ENCODE results near the gene PRR14L. TPM values are rescaled to one million over a fixed set of nuclear protein-coding genes. Genes with fewer than 3 reads are reported as not detected.
A peak's percentile ranks its signal among the peaks of the same experiment; 100 is the strongest.

The PRR14L gene
- total RNA-seq, 1 donor from 2014 or later: 68.9 TPM

DNA sequence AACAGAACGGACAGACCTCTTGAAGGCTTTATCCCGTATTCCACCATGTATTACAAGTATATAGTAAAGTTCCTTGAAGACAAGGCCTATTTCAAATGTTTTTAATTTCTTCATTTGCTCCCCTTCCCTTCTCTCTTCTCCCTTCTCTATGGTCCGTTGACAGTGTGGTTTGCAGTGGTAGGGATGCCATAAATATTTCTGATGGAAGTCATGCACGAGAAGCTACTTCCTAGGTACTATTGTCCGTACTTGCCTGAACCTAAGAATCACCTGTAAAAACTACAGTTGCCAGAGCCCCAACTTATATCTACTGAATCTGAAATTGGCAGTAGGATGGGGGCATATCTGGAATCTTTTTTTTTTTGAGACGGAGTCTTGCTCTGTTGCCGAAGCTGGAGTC is 90.7 kb downstream of the PRR14L start:
- peaks cover 20% of the 10 kb centered on the region for H3K4me1 Mint-ChIP-seq (ENCODE audit: unreplicated experiment)
- no peaks in the 10 kb centered on the region for H3K9me3 Mint-ChIP-seq
- H3K27me3 Mint-ChIP-seq: no peaks in the 10 kb centered on the region
- no peaks in the 10 kb centered on the region for H3K36me3 Mint-ChIP-seq
- DNase-seq (ENCODE audit: extremely low spot score, unreplicated experiment): no peak
- no peak overlapping the region for H3K4me3 Mint-ChIP-seq
- TF ChIP-seq, protein P1, sequence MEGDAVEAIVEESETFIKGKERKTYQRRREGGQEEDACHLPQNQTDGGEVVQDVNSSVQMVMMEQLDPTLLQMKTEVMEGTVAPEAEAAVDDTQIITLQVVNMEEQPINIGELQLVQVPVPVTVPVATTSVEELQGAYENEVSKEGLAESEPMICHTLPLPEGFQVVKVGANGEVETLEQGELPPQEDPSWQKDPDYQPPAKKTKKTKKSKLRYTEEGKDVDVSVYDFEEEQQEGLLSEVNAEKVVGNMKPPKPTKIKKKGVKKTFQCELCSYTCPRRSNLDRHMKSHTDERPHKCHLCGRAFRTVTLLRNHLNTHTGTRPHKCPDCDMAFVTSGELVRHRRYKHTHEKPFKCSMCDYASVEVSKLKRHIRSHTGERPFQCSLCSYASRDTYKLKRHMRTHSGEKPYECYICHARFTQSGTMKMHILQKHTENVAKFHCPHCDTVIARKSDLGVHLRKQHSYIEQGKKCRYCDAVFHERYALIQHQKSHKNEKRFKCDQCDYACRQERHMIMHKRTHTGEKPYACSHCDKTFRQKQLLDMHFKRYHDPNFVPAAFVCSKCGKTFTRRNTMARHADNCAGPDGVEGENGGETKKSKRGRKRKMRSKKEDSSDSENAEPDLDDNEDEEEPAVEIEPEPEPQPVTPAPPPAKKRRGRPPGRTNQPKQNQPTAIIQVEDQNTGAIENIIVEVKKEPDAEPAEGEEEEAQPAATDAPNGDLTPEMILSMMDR (conservative IDR thresholded peaks at IDR 0.05): no peak
- H3K27ac Mint-ChIP-seq: no peak overlapping the region

DNA sequence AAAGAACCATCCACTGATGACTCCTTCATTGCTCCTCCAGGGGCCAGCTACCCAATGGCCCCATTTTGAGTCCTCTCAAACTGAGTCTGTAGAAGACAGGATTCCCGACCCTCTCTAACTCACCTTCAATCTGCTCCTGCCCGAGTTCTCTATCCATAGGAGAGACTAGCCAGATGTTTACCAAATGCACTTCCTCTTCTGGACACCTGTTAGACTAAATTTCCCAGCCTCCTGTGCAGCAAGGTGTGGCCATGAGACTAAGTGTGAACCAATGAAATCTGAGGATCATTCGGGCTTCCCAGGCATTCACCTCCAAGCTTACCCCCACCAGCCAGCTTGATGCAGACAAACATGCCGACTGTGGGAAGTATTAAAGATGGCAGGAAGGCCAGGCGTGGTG is 95.5 kb downstream of the PRR14L start:
- no peaks in the 10 kb centered on the region for H3K27me3 Mint-ChIP-seq
- TF ChIP-seq, protein P1 (conservative IDR thresholded peaks at IDR 0.05): no peak
- no peaks in the 10 kb centered on the region for H3K9me3 Mint-ChIP-seq
- peaks cover 4% of the 10 kb centered on the region for H3K36me3 Mint-ChIP-seq
- peak overlapping the region; percentile 61 for H3K27ac Mint-ChIP-seq
- no peak for DNase-seq (ENCODE audit: extremely low spot score, unreplicated experiment)
- peaks cover 7% of the 10 kb centered on the region for H3K4me1 Mint-ChIP-seq (ENCODE audit: unreplicated experiment)
- no peak overlapping the region for H3K4me3 Mint-ChIP-seq

DNA sequence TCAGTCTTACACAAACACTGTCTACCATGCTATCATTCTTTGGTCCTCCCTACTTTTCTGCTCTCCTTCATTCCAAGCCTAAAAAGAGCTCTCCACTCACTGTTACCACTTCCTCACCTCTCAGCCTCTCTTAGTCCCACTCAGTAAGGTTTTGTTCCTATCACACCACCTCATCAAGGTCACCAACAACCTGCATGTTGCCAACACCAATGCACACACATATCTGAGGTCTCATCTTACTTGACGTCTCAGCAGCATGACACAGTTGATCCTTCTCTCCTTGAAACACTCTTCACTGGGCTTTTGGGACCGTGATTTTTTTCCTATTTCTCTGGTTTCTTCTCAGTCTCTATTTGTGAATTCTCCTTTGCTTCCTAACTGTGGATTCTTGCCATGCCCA is 96.0 kb downstream of the PRR14L start:
- Mint-ChIP-seq H3K4me1 (ENCODE audit: unreplicated experiment) (peaks cover 7% of the 10 kb centered on the region), H3K9me3 (no peaks in the 10 kb centered on the region), H3K4me3 (no peak overlapping the region), H3K36me3 (peaks cover 8% of the 10 kb centered on the region), H3K27ac (peak overlapping the region; percentile 61), H3K27me3 (no peaks in the 10 kb centered on the region)
- TF ChIP-seq, protein P1 (conservative IDR thresholded peaks at IDR 0.05): no peak
- DNase-seq (ENCODE audit: extremely low spot score, unreplicated experiment): no peak

DNA sequence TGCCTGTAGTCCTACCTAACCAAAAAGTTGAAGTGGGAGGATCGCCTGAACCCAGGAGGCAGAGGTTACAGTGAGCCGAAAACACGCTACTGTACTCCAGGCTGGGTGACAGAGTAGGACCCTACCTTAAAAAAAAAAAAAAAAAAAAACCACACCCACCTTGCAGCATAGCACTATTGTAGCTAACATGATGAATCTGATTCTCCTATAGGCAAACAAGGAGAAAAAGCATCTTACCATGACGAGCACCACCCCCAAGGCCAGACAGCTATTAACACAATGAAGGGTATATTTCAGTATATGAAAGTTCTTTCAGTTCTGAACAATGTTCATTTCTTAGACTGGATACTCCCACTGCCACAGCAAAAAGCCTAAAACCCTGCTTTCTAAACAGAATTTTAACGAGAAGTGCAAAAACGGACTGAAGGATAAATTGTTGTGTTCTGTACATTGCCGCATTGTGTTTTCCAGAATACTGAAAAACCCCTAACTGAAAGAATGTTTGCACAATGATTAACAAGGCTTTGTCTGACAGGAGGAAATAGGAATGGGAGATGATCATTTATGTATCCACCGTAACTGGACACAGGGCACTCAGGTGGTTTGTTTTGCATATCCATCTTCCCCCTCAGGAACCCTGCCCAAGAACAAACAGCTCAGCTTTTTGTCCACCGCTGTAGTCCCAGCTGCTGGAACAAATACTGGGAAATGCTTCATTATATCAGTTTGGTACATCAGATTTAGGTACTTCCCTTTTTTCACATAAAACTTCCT is 96.8 kb downstream of the PRR14L start:
- Mint-ChIP-seq H3K27me3 (no peaks in the 10 kb centered on the region), H3K36me3 (peaks cover 11% of the 10 kb centered on the region), H3K4me3 (no peak overlapping the region), H3K4me1 (ENCODE audit: unreplicated experiment) (peaks cover 7% of the 10 kb centered on the region), H3K27ac (peak overlapping the region; percentile 61), H3K9me3 (no peaks in the 10 kb centered on the region)
- DNase-seq (ENCODE audit: extremely low spot score, unreplicated experiment): no peak
- TF ChIP-seq, protein P1 (conservative IDR thresholded peaks at IDR 0.05): no peak

DNA sequence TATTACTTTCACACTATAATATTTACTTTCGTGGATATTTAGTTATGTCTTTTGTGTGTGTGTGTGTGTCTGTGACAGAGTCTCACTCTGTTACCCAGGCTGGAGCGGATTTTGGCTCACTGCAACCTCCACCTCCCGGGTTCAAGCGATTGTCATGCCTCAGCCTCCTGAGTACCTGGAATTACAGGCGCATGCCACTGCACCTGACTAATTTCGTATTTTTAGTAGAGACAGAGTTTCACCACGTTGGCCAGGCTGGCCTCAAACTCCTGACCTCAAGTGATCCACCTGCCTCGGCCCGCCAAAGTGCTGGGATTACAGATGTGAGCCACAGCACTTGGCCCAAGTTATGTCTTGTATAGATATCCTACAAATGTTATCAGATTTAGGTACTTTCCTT is 97.8 kb downstream of the PRR14L start:
- no peak overlapping the region for H3K4me3 Mint-ChIP-seq
- no peaks in the 10 kb centered on the region for H3K9me3 Mint-ChIP-seq
- no peak for DNase-seq (ENCODE audit: extremely low spot score, unreplicated experiment)
- TF ChIP-seq, protein P1 (conservative IDR thresholded peaks at IDR 0.05): no peak
- no peaks in the 10 kb centered on the region for H3K27me3 Mint-ChIP-seq
- H3K36me3 Mint-ChIP-seq: peaks cover 11% of the 10 kb centered on the region
- peaks cover 7% of the 10 kb centered on the region for H3K4me1 Mint-ChIP-seq (ENCODE audit: unreplicated experiment)
- no peak overlapping the region for H3K27ac Mint-ChIP-seq

Data from type B pancreatic cell (in vitro differentiated cells).